GM18526 (cell line): Measurements from ENCODE around the gene ZIM2.

Source experiments
- POLR2A ChIP-seq: IDR thresholded peaks from 3 replicates; pipeline ENCODE4 v1.6.1; 2011; ENCODE audit not compliant: insufficient read length; ENCODE audit errors: extremely low read depth

ZIM2 gene

GRCh38 chr19:56827708-56828107 lies 12.8 kb downstream of the ZIM2 start:
- TF ChIP-seq POLR2A = no peak

GRCh38 chr19:56823956-56824355 lies 16.6 kb downstream of the ZIM2 start:
- no peak for TF ChIP-seq POLR2A

- TF ChIP-seq POLR2A = no peak
Measured at GRCh38 chr19:56823417-56823816, 17.1 kb downstream of the ZIM2 start.

- no peak for TF ChIP-seq POLR2A
Measured at GRCh38 chr19:56822755-56823154, 17.8 kb downstream of the ZIM2 start.

- no peak for TF ChIP-seq POLR2A
Measured at GRCh38 chr19:56821675-56822074, 18.9 kb downstream of the ZIM2 start.

GRCh38 chr19:56821209-56821608 lies 19.3 kb downstream of the ZIM2 start:
- TF ChIP-seq POLR2A = no peak

GRCh38 chr19:56819166-56819565 lies 21.4 kb downstream of the ZIM2 start:
- no peak for TF ChIP-seq POLR2A

- TF ChIP-seq POLR2A = no peak
Measured at GRCh38 chr19:56814656-56815055, 25.9 kb downstream of the ZIM2 start.

GRCh38 chr19:56813531-56813930 lies 27.0 kb downstream of the ZIM2 start:
- TF ChIP-seq POLR2A = no peak

- TF ChIP-seq POLR2A = no peak
Measured at GRCh38 chr19:56811480-56811879, 29.0 kb downstream of the ZIM2 start.

GRCh38 chr19:56810260-56810659 lies 30.3 kb downstream of the ZIM2 start:
- no peak for TF ChIP-seq POLR2A

- TF ChIP-seq POLR2A = no peak
Measured at GRCh38 chr19:56808717-56809392, 31.7 kb downstream of the ZIM2 start.

GRCh38 chr19:56806639-56807038 lies 33.9 kb downstream of the ZIM2 start:
- no peak for TF ChIP-seq POLR2A

- TF ChIP-seq POLR2A = no peak
Measured at GRCh38 chr19:56778351-56778750, 62.2 kb downstream of the ZIM2 start.

GRCh38 chr19:56769650-56770049 lies 70.9 kb downstream of the ZIM2 start:
- no peak for TF ChIP-seq POLR2A

- TF ChIP-seq POLR2A = no peak
Measured at GRCh38 chr19:56765137-56765536, 75.4 kb downstream of the ZIM2 start.

- no peak for TF ChIP-seq POLR2A
Measured at GRCh38 chr19:56764196-56764695, 76.3 kb downstream of the ZIM2 start.
